Neural progenitor cell (in vitro differentiated cells): ENCODE results near the gene LVRN.

Source experiments
- EZH2 ChIP-seq: fragments of 200-600 bp; sonication (generic); IDR thresholded peaks from 2 replicates; pipeline ENCODE4 v1.6.1; 2017; ENCODE audit warnings: antibody characterized with exemption, mild to moderate bottlenecking, moderate library complexity
- TF ChIP-seq, protein P1 (sequence below): fragments of 200-600 bp; sonication (generic); IDR thresholded peaks from 2 replicates; pipeline ENCODE4 v1.5.1; 2017; ENCODE audit warnings: antibody characterized with exemption, mild to moderate bottlenecking

GRCh38 chr5:116071211-116071610 is 108.9 kb downstream of the LVRN start:
- TF ChIP-seq, protein P1, sequence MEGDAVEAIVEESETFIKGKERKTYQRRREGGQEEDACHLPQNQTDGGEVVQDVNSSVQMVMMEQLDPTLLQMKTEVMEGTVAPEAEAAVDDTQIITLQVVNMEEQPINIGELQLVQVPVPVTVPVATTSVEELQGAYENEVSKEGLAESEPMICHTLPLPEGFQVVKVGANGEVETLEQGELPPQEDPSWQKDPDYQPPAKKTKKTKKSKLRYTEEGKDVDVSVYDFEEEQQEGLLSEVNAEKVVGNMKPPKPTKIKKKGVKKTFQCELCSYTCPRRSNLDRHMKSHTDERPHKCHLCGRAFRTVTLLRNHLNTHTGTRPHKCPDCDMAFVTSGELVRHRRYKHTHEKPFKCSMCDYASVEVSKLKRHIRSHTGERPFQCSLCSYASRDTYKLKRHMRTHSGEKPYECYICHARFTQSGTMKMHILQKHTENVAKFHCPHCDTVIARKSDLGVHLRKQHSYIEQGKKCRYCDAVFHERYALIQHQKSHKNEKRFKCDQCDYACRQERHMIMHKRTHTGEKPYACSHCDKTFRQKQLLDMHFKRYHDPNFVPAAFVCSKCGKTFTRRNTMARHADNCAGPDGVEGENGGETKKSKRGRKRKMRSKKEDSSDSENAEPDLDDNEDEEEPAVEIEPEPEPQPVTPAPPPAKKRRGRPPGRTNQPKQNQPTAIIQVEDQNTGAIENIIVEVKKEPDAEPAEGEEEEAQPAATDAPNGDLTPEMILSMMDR: no peak
- TF ChIP-seq EZH2: no peak
